Adrenal gland (tissue), 12 donors: ENCODE measurements around the gene JPT1. TPM values are rescaled to one million over a fixed set of nuclear protein-coding genes. Genes with fewer than 3 reads are reported as not detected.

ENCODE experiments used
- DNase-seq, 7 donors: peaks; one replicate each; pipeline ENCODE4 v3.0.0-alpha.2; 2019 to 2020
- H3K27ac ChIP-seq, 5 donors: fragments of 200-600 bp; sonication (generic) in 4 of 5; 1 replicate in 3 of 5; 2 replicates in 2 of 5; pipeline versions ENCODE4 v1.5.1 to v1.8.0; 2016 to 2020; ENCODE audit warnings: mild to moderate bottlenecking in 1 of 5
- H3K27me3 ChIP-seq: fragments of 200-600 bp; 2 replicates; pipeline ENCODE4 v1.8.0; 2021
- H3K36me3 ChIP-seq, 2 donors: fragments of 200-600 bp; replicated peaks in 1 of 2; 1 replicate in 1 of 2; 2 replicates in 1 of 2; pipeline versions ENCODE4 v1.5.1 to v1.8.0; 2018 to 2022
- H3K4me1 ChIP-seq, 2 donors: fragments of 200-600 bp; replicated peaks in 1 of 2; 1 replicate in 1 of 2; 2 replicates in 1 of 2; pipeline versions ENCODE4 v1.5.1 to v1.8.0; 2018 to 2021
- H3K4me3 ChIP-seq, 4 donors: fragments of 200-600 bp; sonication (generic) in 3 of 4; one replicate each; pipeline ENCODE4 v1.5.1; 2016 to 2018
- H3K9me3 ChIP-seq, 3 donors: fragments of 200-600 bp; sonication (generic) in 1 of 3; replicated peaks in 1 of 3; 1 replicate in 2 of 3; 2 replicates in 1 of 3; pipeline versions ENCODE4 v1.5.1 to v1.8.0; 2016 to 2021
- POLR2A ChIP-seq, 2 donors: fragments of 450-650 bp; IDR thresholded peaks; one replicate each; pipeline ENCODE4 v1.6.1; 2017; ENCODE audit warnings: antibody characterized with exemption in 2 of 2, mild to moderate bottlenecking in 2 of 2, moderate library complexity in 1 of 2
- WGBS, 4 donors: extraction: QIAGEN DNeasy Blood & Tissue Kit in 2 of 4; methylation state at CpG; one replicate each; pipeline versions ENCODE4 v1.1.5 to v1.1.7; 2013 to 2017; 5-methylcytosine and 5-hydroxymethylcytosine counted together
- intact Hi-C, 2 donors: fragments of 100-400 bp; cut with DNase I; formaldehyde crosslinking; loops; one replicate each; pipeline versions ENCODE4 v1.14.1 to v1.15.0; 2022 to 2023
- polyA plus RNA-seq, 3 donors: library from polyadenylated mRNA; stranded (reverse); fragments of 200-250 nt in 2 of 3; fragments of 350-450 nt in 1 of 3; fragmentation: Illumina TruSeq in 1 of 3; extraction: RNeasy Lipid Tissue Mini Kit (QIAGEN cat#74804) in 1 of 3; gene quantifications; one replicate each; pipeline ENCODE4 v1.2.3, GENCODE V29; 2013 to 2014
- total RNA-seq, 9 donors: library from RNA; depleted of rRNA in 4 of 9; stranded (reverse); fragments of >200 nt in 4 of 9; fragments of 120-200 nt in 1 of 9; fragmentation: NEBNext Ultra II Directional in 1 of 9; extraction: Animal tissue kit (Norgen Biotek cat#: 25700) in 1 of 9; gene quantifications; one replicate each; pipeline versions ENCODE4 v1.1.0 to v1.2.4, GENCODE V29; 2013 to 2023
- TF ChIP-seq, protein P1 (sequence below), 6 experiments: fragments of 450-650 bp in 4 of 6; fragments of 200-600 bp in 2 of 6; sonication (generic) in 1 of 6; IDR thresholded peaks; 1 replicate in 5 of 6; 2 replicates in 1 of 6; pipeline versions ENCODE4 v1.5.1 to v1.8.0; 2016 to 2021; ENCODE audit warnings: antibody characterized with exemption in 6 of 6, mild to moderate bottlenecking in 2 of 6, moderate library complexity in 1 of 6
- donor health status: healthy with polysubstance abuse.
- donor health status: Bipolar disorder and iron deficiency.
- donor health status: DM: yes; HTN: yes; CAD: no.
- donor health status: DM: no; HTN: no; CAD: no.
- donor health status: DM: no; HTN: no; CAD: no.
- donor health status: DM: yes; HTN: yes; CAD: no.

JPT1 gene
- total and polyA plus RNA-seq, 12 donors: 34.2 to 232 (median 67.2) TPM

DNA sequence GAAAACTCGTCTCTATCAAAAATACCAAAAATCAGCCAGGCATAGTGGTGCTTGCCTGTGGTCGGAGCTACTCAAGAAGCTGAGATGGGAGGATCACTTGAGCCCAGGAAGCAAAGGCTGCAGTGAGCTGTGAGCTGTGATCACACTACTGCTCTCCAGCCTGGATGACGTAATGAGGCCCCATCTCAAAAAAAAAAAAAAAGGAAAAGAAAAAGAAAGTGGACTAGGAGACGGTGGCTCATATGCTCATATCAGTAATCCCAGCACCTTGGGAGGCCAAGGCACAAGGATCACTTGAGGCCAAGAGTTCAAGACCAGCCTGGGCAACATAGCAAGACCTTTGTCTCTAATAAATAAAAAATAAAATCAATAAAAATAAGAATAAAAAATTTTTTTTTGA is 37.3 kb upstream of the JPT1 start:
- 67 to 76% (median 72%) methylated on average over 4 of the region's 4 CpGs for WGBS, 4 donors
- H3K36me3 ChIP-seq: no peaks in the 10 kb centered on the region
- H3K4me1 ChIP-seq: no peaks in the 10 kb centered on the region
- intact Hi-C loops: loop anchor here in 1 of 2 donors (10.0 kb wide), 1 partner anchor 77 kb away; no protein-coding TSS in a partner anchor
- no peak overlapping the region for H3K27ac ChIP-seq
- H3K27me3 ChIP-seq: no peaks in the 10 kb centered on the region
- TF ChIP-seq, protein P1, sequence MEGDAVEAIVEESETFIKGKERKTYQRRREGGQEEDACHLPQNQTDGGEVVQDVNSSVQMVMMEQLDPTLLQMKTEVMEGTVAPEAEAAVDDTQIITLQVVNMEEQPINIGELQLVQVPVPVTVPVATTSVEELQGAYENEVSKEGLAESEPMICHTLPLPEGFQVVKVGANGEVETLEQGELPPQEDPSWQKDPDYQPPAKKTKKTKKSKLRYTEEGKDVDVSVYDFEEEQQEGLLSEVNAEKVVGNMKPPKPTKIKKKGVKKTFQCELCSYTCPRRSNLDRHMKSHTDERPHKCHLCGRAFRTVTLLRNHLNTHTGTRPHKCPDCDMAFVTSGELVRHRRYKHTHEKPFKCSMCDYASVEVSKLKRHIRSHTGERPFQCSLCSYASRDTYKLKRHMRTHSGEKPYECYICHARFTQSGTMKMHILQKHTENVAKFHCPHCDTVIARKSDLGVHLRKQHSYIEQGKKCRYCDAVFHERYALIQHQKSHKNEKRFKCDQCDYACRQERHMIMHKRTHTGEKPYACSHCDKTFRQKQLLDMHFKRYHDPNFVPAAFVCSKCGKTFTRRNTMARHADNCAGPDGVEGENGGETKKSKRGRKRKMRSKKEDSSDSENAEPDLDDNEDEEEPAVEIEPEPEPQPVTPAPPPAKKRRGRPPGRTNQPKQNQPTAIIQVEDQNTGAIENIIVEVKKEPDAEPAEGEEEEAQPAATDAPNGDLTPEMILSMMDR (IDR thresholded peaks at IDR 0.05): no peak
- no peak for TF ChIP-seq POLR2A (IDR thresholded peaks at IDR 0.05)
- H3K4me3 ChIP-seq: no peak overlapping the region
- no peak for DNase-seq
- H3K9me3 ChIP-seq: no peaks in the 10 kb centered on the region

DNA sequence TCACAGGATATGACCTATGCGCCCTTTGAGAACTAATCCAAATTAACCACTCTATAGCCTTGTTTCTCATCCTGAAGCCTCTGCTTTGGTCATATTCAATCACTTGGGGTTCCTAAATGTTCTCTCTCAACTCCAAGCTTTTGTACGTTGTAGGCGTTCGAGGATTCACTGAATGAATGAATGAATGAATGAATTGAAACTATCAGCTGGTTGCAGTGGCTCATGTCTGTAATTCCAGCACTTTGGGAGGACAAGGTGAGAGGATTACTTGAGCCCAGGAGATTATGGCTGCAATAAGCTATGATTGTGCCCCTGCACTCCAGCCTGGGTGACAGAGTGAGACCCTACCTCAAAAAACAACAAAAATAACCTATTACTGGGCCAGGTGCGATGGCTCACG is 34.3 kb upstream of the JPT1 start:
- 86 to 90% (median 87%) methylated on average over 6 of the region's 6 CpGs for WGBS, 4 donors

DNA sequence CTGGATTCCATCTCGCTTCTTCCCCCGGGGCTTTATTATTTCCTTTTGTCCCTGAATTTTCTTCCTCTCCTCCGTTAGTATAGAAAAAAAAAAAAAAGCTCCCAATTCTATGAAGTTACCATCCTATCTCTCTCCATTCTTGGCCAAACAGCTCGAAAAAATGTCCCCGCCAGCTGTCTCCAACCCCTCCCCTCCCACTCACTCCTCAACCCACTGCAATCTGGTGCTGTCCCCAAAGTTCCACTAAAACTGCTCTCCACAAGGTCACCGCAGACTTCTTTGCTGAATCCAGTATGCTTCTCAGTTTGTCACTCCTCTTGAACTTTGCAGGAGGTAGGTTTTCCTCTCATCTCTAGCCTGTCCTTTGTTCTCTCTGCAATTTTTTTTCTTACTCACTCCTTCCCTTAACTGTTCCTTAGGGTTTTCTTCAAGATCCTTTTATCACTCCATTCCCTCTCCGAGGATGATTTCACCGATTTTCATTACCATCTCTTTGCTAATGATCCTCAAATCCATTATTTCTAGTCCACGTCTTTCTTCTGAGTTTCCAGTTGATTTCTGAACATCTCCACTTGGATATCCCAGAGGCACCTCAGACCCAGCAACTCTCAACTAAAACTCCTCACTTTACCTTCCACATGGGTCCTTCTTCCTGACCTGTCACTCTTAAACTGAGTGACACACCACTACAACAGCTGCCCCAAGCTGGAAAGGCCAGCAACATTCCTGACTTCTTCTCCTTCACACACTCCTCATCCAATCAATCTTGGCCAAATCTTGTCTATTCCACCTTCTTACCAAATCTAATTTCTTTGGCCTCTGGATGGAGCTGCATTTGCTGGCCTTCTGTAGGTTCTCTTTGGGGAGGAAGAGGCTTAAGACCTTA is 29.9 kb upstream of the JPT1 start:
- WGBS, 4 donors: 90 to 96% (median 94%) methylated on average over 9 of the region's 9 CpGs
- intact Hi-C loops: loop anchor here in 1 of 2 donors (10.0 kb wide), 1 partner anchor 129 kb away; no protein-coding TSS in a partner anchor
- H3K27ac ChIP-seq: no peak overlapping the region
- H3K36me3 ChIP-seq: peaks cover 0 to 8% of the 10 kb centered on the region in 2 donors
- H3K4me3 ChIP-seq: no peak overlapping the region
- TF ChIP-seq, protein P1 (IDR thresholded peaks at IDR 0.05): no peak
- no peak for TF ChIP-seq POLR2A (IDR thresholded peaks at IDR 0.05)
- no peak for DNase-seq
- H3K9me3 ChIP-seq: no peaks in the 10 kb centered on the region
- H3K4me1 ChIP-seq: peaks cover 0 to 27% of the 10 kb centered on the region in 2 donors
- no peaks in the 10 kb centered on the region for H3K27me3 ChIP-seq

More for the DNA sequence above, 34.3 kb upstream of the JPT1 start:
- peaks cover 0 to 2% of the 10 kb centered on the region in 2 donors for H3K4me1 ChIP-seq
- intact Hi-C loops: loop anchor here in 1 of 2 donors (10.0 kb wide), 1 partner anchor 134 kb away; no protein-coding TSS in a partner anchor
- H3K4me3 ChIP-seq: no peak overlapping the region
- no peaks in the 10 kb centered on the region for H3K36me3 ChIP-seq
- no peak for TF ChIP-seq POLR2A (IDR thresholded peaks at IDR 0.05)
- TF ChIP-seq, protein P1 (IDR thresholded peaks at IDR 0.05): no peak
- H3K27me3 ChIP-seq: no peaks in the 10 kb centered on the region
- H3K9me3 ChIP-seq: no peaks in the 10 kb centered on the region
- DNase-seq: no peak
- no peak overlapping the region for H3K27ac ChIP-seq

DNA sequence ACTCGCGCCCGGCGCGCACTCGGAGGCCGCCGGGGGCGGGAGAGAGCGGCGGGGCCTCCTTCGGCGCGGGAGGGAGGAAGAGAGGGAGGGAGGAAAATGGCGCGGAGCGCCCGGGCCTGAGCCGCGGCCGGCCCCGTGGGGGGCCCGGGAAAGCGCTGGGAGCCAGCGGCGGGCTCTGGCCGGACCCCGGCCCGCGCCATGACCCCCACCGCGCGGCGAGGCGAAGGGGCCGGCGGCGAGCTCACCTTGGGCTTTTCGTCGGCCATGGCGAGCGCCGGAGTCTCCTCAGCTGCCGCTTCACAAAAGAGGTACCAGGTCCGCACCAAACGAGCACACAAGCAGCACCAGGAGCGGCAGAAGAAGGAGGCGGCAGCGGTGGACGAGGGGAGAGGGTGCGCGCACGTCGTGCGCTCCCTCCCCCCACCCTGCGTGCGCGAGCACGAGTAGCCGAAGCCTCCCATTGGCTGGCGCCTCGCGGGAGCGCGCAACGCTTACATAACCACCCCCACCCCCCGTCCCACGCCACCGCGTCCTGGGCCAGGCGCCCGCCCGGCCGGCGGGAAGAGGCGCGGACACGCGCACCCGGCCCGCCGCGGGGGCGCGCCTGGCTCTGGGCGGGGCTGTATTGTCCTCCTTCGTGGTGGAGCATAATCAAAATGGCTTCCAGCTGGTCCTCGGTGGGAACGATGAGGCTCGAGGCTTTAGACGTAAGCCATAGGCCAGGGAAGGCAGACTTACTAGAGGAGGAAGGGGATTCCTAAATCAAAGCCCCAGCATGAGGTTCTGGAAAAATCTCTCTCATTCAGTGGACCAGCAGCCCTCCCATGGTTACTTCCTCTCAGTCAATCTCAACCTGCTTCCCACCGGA is 28.5 kb upstream of the JPT1 start, which contains the start of gene SUMO2:
Gene SUMO2, minus strand, starts transcription at position 391 of the 868 bp plus-strand sequence. Its CDS starts 125 bp downstream, at position 266.
- peaks cover 0 to 27% of the 10 kb centered on the region in 2 donors for H3K4me1 ChIP-seq
- TF ChIP-seq POLR2A (IDR thresholded peaks at IDR 0.05): peak; percentile 77 to 87
- TF ChIP-seq, protein P1 (IDR thresholded peaks at IDR 0.05): peak in 4 of 6 experiments; percentile 23 to 54 (median 49)
- no peaks in the 10 kb centered on the region for H3K9me3 ChIP-seq
- H3K36me3 ChIP-seq: peaks cover 0 to 18% of the 10 kb centered on the region in 2 donors
- DNase-seq: peak; percentile 94 to 97 (median 95)
- H3K27me3 ChIP-seq: no peaks in the 10 kb centered on the region
- intact Hi-C loops: loop anchor here in 1 of 2 donors (10.0 kb wide), 1 partner anchor 128 kb away; no protein-coding TSS in a partner anchor
- peak within 1 kb of the TSS; percentile 91 to 100 (median 99) for H3K27ac ChIP-seq
- peak within 1 kb of the TSS; percentile 95 to 100 (median 96) for H3K4me3 ChIP-seq
- 1 to 4% (median 2%) methylated on average over 20 to 87 of the region's 92 CpGs for WGBS, 4 donors
